ENCODE data around the gene RERGL.
"Not testable (repeated sequence)": the region's sequence is repeated elsewhere in the genome, so short reads cannot be mapped to it uniquely, and the experiment has no call there.

Gene RERGL

GRCh38 chr12:18068355-18068754, 21.6 kb downstream of the RERGL start:
- H3K27ac ChIP-seq: no peak overlapping the region
- H3K4me2 ChIP-seq (ENCODE audit: low read length): no peak overlapping the region
- H3K4me3 ChIP-seq (ENCODE audit: low read depth, low read length): no peak overlapping the region
- no peaks in the 10 kb centered on the region for H3K79me2 ChIP-seq
- H3K9ac ChIP-seq: no peak overlapping the region
- H2AFZ ChIP-seq: no peak overlapping the region
- H3K36me3 ChIP-seq (ENCODE audit: control insufficient read depth, insufficient read depth, low read length): no peaks in the 10 kb centered on the region
- no peak for TF ChIP-seq CTCF (IDR thresholded peaks at IDR 0.05)
- no peaks in the 10 kb centered on the region for H3K4me1 ChIP-seq
- no peaks in the 10 kb centered on the region for H3K9me3 ChIP-seq (ENCODE audit: control insufficient read depth, low read length)
- H3K27me3 ChIP-seq (ENCODE audit: control insufficient read depth, insufficient read depth, low read length): no peaks in the 10 kb centered on the region

- Histone ChIP-seq H2AFZ (no peak overlapping the region), H3K4me2 (ENCODE audit: low read length) (no peak overlapping the region), H3K27ac (no peak overlapping the region), H3K4me3 (ENCODE audit: low read depth, low read length) (no peak overlapping the region), H3K36me3 (ENCODE audit: control insufficient read depth, insufficient read depth, low read length) (no peaks in the 10 kb centered on the region), H3K27me3 (ENCODE audit: control insufficient read depth, insufficient read depth, low read length) (no peaks in the 10 kb centered on the region), H3K9me3 (ENCODE audit: control insufficient read depth, low read length) (no peaks in the 10 kb centered on the region), H3K9ac (no peak overlapping the region), H3K79me2 (no peaks in the 10 kb centered on the region), H3K4me1 (no peaks in the 10 kb centered on the region)
- TF ChIP-seq CTCF (IDR thresholded peaks at IDR 0.05): no peak
Observed at GRCh38 chr12:18066666-18067065, 23.3 kb downstream of the RERGL start.

GRCh38 chr12:18062867-18063266, 27.1 kb downstream of the RERGL start:
- not testable (repeated sequence) for H3K27me3 ChIP-seq (ENCODE audit: control insufficient read depth, insufficient read depth, low read length); H3K4me2 ChIP-seq (ENCODE audit: low read length); H3K36me3 ChIP-seq (ENCODE audit: control insufficient read depth, insufficient read depth, low read length); H3K9me3 ChIP-seq (ENCODE audit: control insufficient read depth, low read length); H3K4me3 ChIP-seq (ENCODE audit: low read depth, low read length); H3K79me2 ChIP-seq; H3K9ac ChIP-seq; H3K27ac ChIP-seq; H3K4me1 ChIP-seq; H2AFZ ChIP-seq

GRCh38 chr12:18057051-18057450, 32.9 kb downstream of the RERGL start:
- no peaks in the 10 kb centered on the region for H3K79me2 ChIP-seq
- H3K4me3 ChIP-seq (ENCODE audit: low read depth, low read length): no peak overlapping the region
- no peak for TF ChIP-seq CTCF (IDR thresholded peaks at IDR 0.05)
- H2AFZ ChIP-seq: no peak overlapping the region
- no peaks in the 10 kb centered on the region for H3K27me3 ChIP-seq (ENCODE audit: control insufficient read depth, insufficient read depth, low read length)
- no peaks in the 10 kb centered on the region for H3K9me3 ChIP-seq (ENCODE audit: control insufficient read depth, low read length)
- no peak overlapping the region for H3K27ac ChIP-seq
- H3K9ac ChIP-seq: no peak overlapping the region
- no peaks in the 10 kb centered on the region for H3K36me3 ChIP-seq (ENCODE audit: control insufficient read depth, insufficient read depth, low read length)
- no peaks in the 10 kb centered on the region for H3K4me1 ChIP-seq
- no peak overlapping the region for H3K4me2 ChIP-seq (ENCODE audit: low read length)

- Histone ChIP-seq H2AFZ (no peak overlapping the region), H3K9me3 (ENCODE audit: control insufficient read depth, low read length) (no peaks in the 10 kb centered on the region), H3K4me2 (ENCODE audit: low read length) (no peak overlapping the region), H3K27me3 (ENCODE audit: control insufficient read depth, insufficient read depth, low read length) (no peaks in the 10 kb centered on the region), H3K79me2 (no peaks in the 10 kb centered on the region), H3K27ac (no peak overlapping the region), H3K36me3 (ENCODE audit: control insufficient read depth, insufficient read depth, low read length) (no peaks in the 10 kb centered on the region), H3K4me1 (no peaks in the 10 kb centered on the region), H3K4me3 (ENCODE audit: low read depth, low read length) (no peak overlapping the region), H3K9ac (no peak overlapping the region)
- no peak for TF ChIP-seq CTCF (IDR thresholded peaks at IDR 0.05)
Observed at GRCh38 chr12:18054925-18055619, 34.9 kb downstream of the RERGL start.
